ENCODE results near the gene MESP2.

- no peak for TF ChIP-seq CTCF (IDR thresholded peaks at IDR 0.05; ENCODE audit: low read length)
- no peak for TF ChIP-seq EZH2 (IDR thresholded peaks at IDR 0.05; ENCODE audit: borderline replicate concordance, low read length)
These were observed 10.4 kb upstream of the MESP2 start for GRCh38 chr15:89765694-89766093.

Measured in OCI-LY1 (cell line).